Large intestine (tissue), 3 donors: Measurements from ENCODE around the gene RHCG. TPM values are rescaled to one million over a fixed set of nuclear protein-coding genes. Genes with fewer than 3 reads are reported as not detected.
A peak's percentile ranks its signal among the peaks of the same experiment; 100 is the strongest.

Experiments
- DNase-seq, 2 donors: peaks; one replicate each; pipeline versions ENCODE4 v3.0.0 to v3.0.0-alpha.2; 2013
- H3K27ac ChIP-seq: one replicate; pipeline ENCODE4 v1.5.1; 2013; ENCODE audit warnings: low read length
- H3K27me3 ChIP-seq: 2 replicates; pipeline ENCODE4 v1.6.1; 2013; ENCODE audit warnings: low read length; ENCODE audit not compliant: control insufficient read depth, insufficient read depth
- H3K36me3 ChIP-seq: 2 replicates; pipeline ENCODE4 v1.6.1; 2013; ENCODE audit warnings: low read length; ENCODE audit not compliant: control insufficient read depth, insufficient read depth
- H3K4me1 ChIP-seq: one replicate; pipeline ENCODE4 v1.6.1; 2013; ENCODE audit warnings: low read length; ENCODE audit not compliant: control insufficient read depth, insufficient read depth
- H3K4me3 ChIP-seq: one replicate; pipeline ENCODE4 v1.5.1; 2013; ENCODE audit warnings: low read length
- H3K9me3 ChIP-seq: one replicate; pipeline ENCODE4 v1.6.1; 2013; ENCODE audit warnings: mild to moderate bottlenecking, low read depth, low read length, moderate library complexity; ENCODE audit not compliant: control insufficient read depth
- WGBS: methylation state at CpG from one replicate; pipeline ENCODE4 v1.1.5; 2013; ENCODE audit warnings: low lambda C conversion rate; ENCODE audit not compliant: insufficient coverage; 5-methylcytosine and 5-hydroxymethylcytosine counted together
- polyA plus RNA-seq: library from polyadenylated mRNA; unstranded; fragments of 120-200 nt; gene quantifications from one replicate; pipeline ENCODE4 v1.2.1, GENCODE V29; 2013

Gene RHCG
- polyA plus RNA-seq, 1 donor, result 0.12 TPM

- Histone ChIP-seq H3K9me3 (no peaks in the 10 kb centered on the region), H3K27ac (peak overlapping the region; percentile 76), H3K27me3 (no peaks in the 10 kb centered on the region), H3K4me3 (no peak overlapping the region), H3K36me3 (no peaks in the 10 kb centered on the region), H3K4me1 (peaks cover 33% of the 10 kb centered on the region)
- WGBS, result no CpG with 5 or more reads among the region's 4 CpGs
- no peak for DNase-seq
These were observed 37.9 kb downstream of the RHCG start for GRCh38 chr15:89458440-89458839.

- no peaks in the 10 kb centered on the region for H3K36me3 ChIP-seq
- H3K27ac ChIP-seq, result no peak overlapping the region
- no peak overlapping the region for H3K4me3 ChIP-seq
- H3K4me1 ChIP-seq, result peaks cover 33% of the 10 kb centered on the region
- no peaks in the 10 kb centered on the region for H3K27me3 ChIP-seq
- no peaks in the 10 kb centered on the region for H3K9me3 ChIP-seq
- DNase-seq, result peak in 1 of 2 donors; percentile 20
These were observed 39.3 kb downstream of the RHCG start for GRCh38 chr15:89457086-89457485.

- DNase-seq, result peak; percentile 60 to 83
- no CpG with 5 or more reads among the region's 1 CpG for WGBS
- Histone ChIP-seq H3K4me3 (no peak overlapping the region), H3K4me1 (peaks cover 32% of the 10 kb centered on the region), H3K27me3 (peaks cover 7% of the 10 kb centered on the region), H3K36me3 (no peaks in the 10 kb centered on the region), H3K9me3 (no peaks in the 10 kb centered on the region), H3K27ac (peak overlapping the region; percentile 67)
These were observed 40.8 kb downstream of the RHCG start for GRCh38 chr15:89455535-89455934.

- WGBS, result no CpG with 5 or more reads among the region's 8 CpGs
- Histone ChIP-seq H3K9me3 (no peaks in the 10 kb centered on the region), H3K36me3 (no peaks in the 10 kb centered on the region), H3K27me3 (peaks cover 30% of the 10 kb centered on the region), H3K4me3 (no peak overlapping the region), H3K4me1 (peaks cover 12% of the 10 kb centered on the region), H3K27ac (no peak overlapping the region)
- no peak for DNase-seq
These were observed 44.0 kb downstream of the RHCG start for GRCh38 chr15:89452330-89452836.

GRCh38 chr15:89451846-89452245, 44.5 kb downstream of the RHCG start:
- no peak for DNase-seq
- no peaks in the 10 kb centered on the region for H3K9me3 ChIP-seq
- H3K27me3 ChIP-seq, result peaks cover 30% of the 10 kb centered on the region
- no peak overlapping the region for H3K4me3 ChIP-seq
- H3K27ac ChIP-seq, result no peak overlapping the region
- no peaks in the 10 kb centered on the region for H3K36me3 ChIP-seq
- H3K4me1 ChIP-seq, result peaks cover 12% of the 10 kb centered on the region
- no CpG with 5 or more reads among the region's 1 CpG for WGBS

- H3K9me3 ChIP-seq, result no peaks in the 10 kb centered on the region
- no peak overlapping the region for H3K4me3 ChIP-seq
- no peaks in the 10 kb centered on the region for H3K36me3 ChIP-seq
- 45% methylated on average over 3 of the region's 11 CpGs for WGBS
- no peak for DNase-seq
- peaks cover 7% of the 10 kb centered on the region for H3K4me1 ChIP-seq
- H3K27me3 ChIP-seq, result peaks cover 38% of the 10 kb centered on the region
- H3K27ac ChIP-seq, result no peak overlapping the region
These were observed 46.0 kb downstream of the RHCG start for GRCh38 chr15:89450076-89451006.

- DNase-seq, result no peak
- H3K4me3 ChIP-seq, result no peak overlapping the region
- H3K27me3 ChIP-seq, result peaks cover 38% of the 10 kb centered on the region
- WGBS, result no CpG with 5 or more reads among the region's 11 CpGs
- no peaks in the 10 kb centered on the region for H3K4me1 ChIP-seq
- H3K36me3 ChIP-seq, result no peaks in the 10 kb centered on the region
- H3K9me3 ChIP-seq, result no peaks in the 10 kb centered on the region
- no peak overlapping the region for H3K27ac ChIP-seq
These were observed 47.6 kb downstream of the RHCG start for GRCh38 chr15:89448825-89449224.

GRCh38 chr15:89447676-89448075, 48.7 kb downstream of the RHCG start:
- H3K27ac ChIP-seq, result no peak overlapping the region
- no peaks in the 10 kb centered on the region for H3K9me3 ChIP-seq
- peaks cover 38% of the 10 kb centered on the region for H3K27me3 ChIP-seq
- DNase-seq, result no peak
- H3K4me1 ChIP-seq, result no peaks in the 10 kb centered on the region
- no CpG with 5 or more reads among the region's 8 CpGs for WGBS
- no peak overlapping the region for H3K4me3 ChIP-seq
- no peaks in the 10 kb centered on the region for H3K36me3 ChIP-seq

GRCh38 chr15:89446255-89446891, 50.0 kb downstream of the RHCG start:
- H3K4me1 ChIP-seq, result no peaks in the 10 kb centered on the region
- no peaks in the 10 kb centered on the region for H3K9me3 ChIP-seq
- DNase-seq, result no peak
- WGBS, result 80% methylated on average over 5 of the region's 9 CpGs
- H3K27me3 ChIP-seq, result peaks cover 38% of the 10 kb centered on the region
- H3K36me3 ChIP-seq, result no peaks in the 10 kb centered on the region
- no peak overlapping the region for H3K4me3 ChIP-seq
- no peak overlapping the region for H3K27ac ChIP-seq

- Histone ChIP-seq H3K4me3 (no peak overlapping the region), H3K27ac (no peak overlapping the region), H3K36me3 (no peaks in the 10 kb centered on the region), H3K9me3 (no peaks in the 10 kb centered on the region), H3K4me1 (no peaks in the 10 kb centered on the region), H3K27me3 (peaks cover 31% of the 10 kb centered on the region)
- no CpG with 5 or more reads among the region's 1 CpG for WGBS
- no peak for DNase-seq
These were observed 50.9 kb downstream of the RHCG start for GRCh38 chr15:89445518-89445917.
